HG03565 (cell line): ENCODE results near the gene ANKRD11.

Source experiments
- ATAC-seq: cut with Tn5 transposase; IDR thresholded peaks from one replicate; pipeline ENCODE4 v1.9.1; 2021; ENCODE audit warnings: mild to moderate bottlenecking, moderate library complexity; ENCODE audit not compliant: unreplicated experiment

The ANKRD11 gene

DNA sequence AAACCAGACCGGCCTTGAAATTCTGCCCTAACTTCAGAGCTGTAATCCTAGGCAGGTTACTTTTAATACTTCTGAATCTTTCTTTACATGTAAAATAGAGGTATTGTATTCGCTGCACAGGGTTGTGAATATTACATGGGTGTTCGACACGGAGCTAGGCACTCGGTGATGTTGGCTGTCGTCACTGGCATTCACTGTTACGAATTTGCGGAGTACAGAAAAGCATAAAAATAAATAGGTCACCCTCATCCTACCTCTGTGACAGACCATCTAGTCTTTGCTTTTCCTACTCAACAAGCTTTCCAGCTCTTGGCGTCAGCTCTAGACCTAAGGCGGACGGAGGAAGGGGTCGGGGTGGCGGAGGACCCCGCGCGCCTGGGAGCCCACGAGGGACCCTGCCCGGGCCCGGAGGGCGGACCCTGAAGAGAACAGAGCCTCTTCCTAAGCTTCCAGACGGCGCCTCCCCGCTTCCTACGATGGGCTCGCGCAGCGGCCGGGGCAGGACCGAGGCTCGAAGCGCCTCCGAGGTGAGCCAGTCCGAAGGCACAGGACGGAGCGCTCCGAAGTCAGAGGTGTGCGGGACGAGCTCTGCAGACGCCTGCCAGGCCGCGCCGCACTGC lies 17.0 kb upstream of the ANKRD11 start:
- no peak for ATAC-seq

DNA sequence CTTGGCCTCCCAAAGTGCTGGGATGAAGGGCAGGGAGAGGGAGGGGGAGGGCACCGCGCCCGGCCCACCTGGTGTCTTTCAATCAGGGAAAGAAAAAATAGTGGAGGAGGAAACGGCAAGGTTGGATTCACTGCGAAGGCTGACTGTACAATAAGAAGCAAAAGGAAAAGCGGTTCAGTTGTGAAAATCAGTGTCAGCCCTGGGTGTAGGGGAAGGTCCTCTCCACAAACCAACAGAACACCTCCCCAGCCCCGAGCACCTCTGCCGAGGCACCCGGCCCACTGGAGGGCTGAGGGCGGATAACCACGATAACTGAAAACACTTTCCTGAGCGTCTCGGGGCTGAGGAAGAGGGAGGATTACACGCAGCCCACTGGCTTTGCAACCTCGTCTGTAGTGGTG lies 16.4 kb upstream of the ANKRD11 start:
- ATAC-seq: no peak

DNA sequence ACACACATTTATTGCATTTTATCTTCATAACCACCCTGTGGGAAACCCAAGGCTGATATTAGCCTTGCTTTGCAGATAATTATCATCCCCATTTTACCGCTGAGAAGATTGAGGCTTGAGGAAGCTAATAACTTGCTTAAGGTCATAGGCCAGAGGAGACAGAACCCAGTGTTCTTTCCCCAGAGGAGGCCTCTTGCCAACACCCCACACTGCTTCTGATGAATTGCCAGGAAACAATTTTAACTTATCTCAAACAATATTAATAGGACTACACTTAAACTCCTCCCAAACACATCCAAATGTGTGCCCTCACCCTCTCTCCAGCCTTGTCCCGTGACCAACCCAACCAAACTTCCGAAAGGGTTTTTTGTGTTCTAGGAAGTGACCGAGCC lies 15.7 kb upstream of the ANKRD11 start:
- no peak for ATAC-seq

- ATAC-seq: no peak
These were observed 15.1 kb upstream of the ANKRD11 start for GRCh38 chr16:89505204-89506112.

- no peak for ATAC-seq
These were observed 13.7 kb upstream of the ANKRD11 start for GRCh38 chr16:89504091-89504490.

GRCh38 chr16:89502081-89502843 lies 11.9 kb upstream of the ANKRD11 start:
- no peak for ATAC-seq

DNA sequence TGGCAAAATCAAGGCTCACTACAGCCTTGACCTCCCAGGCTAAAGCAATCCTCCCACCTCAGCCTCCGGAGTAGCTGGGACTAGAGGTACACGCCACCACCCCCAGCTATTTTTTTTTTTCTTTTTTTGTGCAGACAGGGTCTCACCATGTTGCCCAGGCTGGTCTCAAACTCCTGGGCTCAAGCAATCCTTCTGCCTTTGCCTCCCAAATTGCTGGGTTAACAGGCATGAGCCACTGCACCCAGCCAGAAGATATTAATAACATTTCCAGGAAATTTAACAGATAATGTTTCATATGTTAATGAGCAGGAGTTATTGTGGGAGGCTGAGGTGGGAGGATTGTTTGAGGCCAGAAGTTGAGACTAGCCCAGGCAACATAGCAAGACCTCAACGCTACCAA lies 9.4 kb upstream of the ANKRD11 start:
- ATAC-seq: no peak

DNA sequence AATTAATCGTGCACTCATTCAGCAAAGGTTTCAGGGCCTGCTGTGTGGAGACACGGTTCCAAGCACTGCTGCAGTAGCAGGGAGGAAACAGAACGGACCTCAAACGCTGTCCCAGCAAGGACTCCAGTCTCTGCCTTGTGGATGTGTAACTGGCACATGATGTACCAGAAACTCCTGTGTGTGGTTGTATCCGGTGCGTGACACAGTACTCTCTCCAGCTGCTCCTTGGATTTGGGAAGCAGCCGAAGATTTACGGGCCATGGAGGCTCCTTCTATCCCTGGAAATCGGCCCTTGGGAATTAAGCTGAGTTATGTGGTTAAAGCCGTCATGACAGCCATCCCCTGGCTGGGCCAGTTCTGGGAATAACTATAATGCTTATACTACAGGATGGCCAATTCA lies 8.5 kb upstream of the ANKRD11 start:
- ATAC-seq: no peak

DNA sequence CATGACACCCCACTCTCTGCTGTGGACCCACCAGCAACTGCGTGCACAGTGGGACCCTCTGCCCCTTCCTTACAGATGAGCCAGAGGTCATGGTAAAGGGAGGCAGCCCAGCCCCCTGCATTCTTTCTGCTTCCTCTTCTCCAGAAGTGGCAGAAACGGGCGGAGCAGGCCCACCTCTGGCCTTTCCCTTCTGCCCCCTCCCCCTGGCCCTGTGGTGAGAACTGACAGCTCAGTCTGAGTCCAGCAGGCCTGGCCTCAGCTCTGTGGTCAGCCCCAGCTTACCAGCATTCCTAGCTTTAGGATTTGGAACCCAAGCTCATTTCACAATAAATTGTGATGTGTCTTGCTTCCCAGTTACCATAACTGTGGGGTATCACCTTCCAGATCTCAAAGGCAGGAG lies 4.8 kb upstream of the ANKRD11 start:
- no peak for ATAC-seq

DNA sequence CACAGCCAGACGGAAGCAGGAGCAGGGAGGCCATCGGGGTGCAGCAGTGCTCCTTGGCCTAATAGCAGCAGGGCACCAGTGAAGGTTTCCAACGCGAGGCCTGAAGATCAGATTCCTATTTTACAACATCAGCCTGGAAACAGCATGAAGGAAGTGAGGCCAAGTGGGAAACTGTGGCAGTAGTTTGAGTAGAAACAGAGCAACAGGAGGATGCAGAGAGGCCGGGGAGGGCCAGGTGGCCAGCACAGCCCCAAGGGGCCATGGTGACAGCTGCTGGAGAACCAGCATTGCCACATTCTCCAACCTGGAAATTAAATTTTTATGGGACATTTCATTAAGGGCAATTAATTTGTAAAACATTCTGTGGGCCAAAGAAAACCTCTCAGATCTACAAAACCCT lies 3.4 kb upstream of the ANKRD11 start:
- no peak for ATAC-seq

DNA sequence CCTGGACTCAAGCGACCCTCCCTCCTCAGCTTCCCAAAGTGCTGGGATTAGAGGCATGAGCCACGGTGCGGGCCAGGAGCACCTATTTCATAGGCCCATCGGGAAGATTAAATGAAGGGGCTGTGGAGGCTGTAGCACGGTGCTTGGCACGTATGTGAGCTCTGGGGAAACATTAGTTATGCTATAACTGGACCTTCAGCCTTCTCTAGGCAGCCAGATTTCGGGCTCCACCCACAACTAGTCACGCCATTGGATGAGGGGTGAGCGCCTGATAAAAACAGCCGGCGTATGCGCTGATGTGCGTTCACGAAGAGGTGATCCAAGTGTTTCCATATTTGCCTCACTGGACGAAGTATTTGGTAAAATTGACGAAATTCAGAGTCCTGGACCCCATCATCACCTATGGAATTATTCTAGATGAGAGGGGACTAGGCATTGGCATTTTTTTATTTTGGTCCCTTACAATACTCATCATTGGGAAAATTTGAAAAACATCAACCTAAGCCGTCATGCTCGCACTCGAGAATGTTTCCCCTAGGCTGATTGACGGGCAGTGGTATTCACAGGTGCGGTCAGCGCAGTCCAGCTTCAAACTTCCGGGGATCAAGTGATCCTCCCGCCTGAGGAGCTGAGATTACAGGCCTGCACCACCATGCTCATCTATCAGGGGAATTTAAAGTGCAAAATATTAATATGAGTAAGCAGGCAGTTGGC lies 1.8 kb upstream of the ANKRD11 start:
- no peak for ATAC-seq

GRCh38 chr16:89491238-89491869 lies 993 bp upstream of the ANKRD11 start:
- no peak for ATAC-seq

- no peak for ATAC-seq
These were observed 393 bp downstream of the ANKRD11 start for GRCh38 chr16:89489898-89490438.

GRCh38 chr16:89489040-89489897 lies 1.1 kb downstream of the ANKRD11 start:
- ATAC-seq: peak; percentile 14

DNA sequence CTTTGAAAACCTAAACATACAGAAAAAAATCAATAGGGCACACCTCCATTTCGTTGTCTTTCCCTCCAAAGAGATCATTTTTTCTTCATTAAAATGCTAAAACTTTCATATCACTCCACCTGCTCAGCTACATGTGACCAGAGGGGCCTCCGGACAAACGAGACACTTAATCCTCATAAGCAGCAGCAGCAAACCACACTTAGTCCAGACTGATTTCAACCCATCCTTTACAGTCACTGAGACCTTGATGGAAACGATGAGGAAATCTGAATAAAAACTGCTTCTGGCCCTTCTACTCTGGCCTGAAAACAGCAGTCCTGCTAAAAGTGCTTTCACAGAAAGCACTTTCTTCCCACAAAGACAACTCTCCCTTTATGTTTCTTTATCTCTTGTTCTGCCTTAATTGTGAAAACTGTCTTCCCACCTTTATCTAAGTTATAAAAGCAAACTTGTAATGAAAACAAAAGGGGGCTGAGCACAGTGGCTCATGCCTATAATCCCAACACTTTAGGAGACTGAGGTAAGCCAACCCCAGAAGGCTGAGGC lies 4.6 kb downstream of the ANKRD11 start:
- no peak for ATAC-seq

DNA sequence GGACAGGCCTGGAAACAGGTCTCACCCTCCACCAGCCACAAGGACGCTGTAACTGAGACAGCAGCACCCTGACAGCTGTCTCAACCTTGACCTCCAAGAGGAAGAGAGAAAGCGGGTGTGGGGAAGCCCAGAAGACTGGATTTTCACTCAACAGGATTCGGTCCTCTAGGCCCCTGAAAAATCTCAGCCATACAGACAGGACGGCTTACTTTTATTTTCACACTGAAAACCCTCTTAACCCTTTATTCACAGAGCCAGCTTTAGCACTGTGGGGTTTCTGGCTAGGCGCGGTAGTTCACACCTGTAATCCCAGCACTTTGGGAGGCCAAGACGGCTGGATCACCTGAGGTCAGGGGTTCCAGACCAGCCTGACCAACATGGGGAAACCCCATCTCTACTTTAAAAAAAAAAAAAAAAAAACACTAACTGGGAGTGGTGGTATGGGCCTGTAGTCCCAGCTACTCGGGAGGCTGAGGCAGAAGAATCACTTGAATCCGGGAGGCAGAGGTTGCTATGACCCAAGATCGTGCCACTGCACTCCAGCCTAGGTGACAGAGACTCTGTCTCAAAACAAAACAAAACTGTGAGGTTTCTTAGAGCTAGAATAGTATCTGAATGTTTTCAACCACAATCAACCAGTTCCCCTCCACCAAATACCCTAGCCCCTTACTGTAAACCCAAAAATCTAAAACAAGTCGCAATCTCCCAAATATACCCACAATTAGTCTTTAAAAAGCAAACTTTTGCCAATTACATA lies 5.3 kb downstream of the ANKRD11 start:
- no peak for ATAC-seq

DNA sequence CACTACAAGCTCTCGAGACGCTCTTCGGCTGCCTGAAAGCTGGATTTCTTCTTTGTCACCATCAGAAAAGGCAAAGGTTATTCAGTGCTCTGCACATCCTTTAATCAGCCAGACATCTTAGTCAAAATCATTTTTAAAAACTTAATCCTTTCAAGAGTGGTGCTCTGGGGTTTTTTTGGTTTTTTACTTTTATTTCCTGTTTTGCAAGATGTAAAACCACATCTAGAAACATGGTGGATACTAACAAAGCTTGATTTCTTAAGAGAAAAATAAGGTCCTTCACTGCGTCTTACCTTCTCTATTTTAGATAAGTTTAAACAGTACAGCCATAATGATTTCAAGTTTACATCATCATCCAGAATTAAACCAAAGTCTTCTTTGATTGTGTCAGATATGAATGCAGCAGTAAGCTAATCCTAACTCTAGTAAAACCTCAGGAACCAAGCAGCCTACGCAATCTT lies 6.3 kb downstream of the ANKRD11 start:
- ATAC-seq: no peak

DNA sequence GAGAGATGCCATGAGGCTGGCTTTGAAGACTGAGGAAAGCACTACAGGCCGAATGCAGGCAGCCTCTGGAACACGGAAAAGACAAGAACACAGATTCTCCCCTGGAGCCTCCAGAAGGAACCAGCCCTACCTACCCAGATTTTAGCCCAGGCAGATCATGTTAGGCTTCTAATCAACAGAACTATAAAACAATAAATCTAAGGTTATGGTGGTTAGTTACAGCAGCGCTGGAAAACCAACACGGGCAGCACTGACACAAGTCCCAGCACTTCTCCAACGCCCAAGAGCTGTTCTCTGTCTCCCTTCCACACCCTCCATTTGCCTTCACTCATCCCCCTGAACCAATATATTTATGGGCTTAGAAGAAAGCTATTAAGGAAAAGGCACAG lies 7.5 kb downstream of the ANKRD11 start:
- no peak for ATAC-seq
